SJSA1 (cell line): ENCODE data around the gene ASPSCR1. TPM values are rescaled to one million over a fixed set of nuclear protein-coding genes. Genes with fewer than 3 reads are reported as not detected.
A peak's percentile ranks its signal among the peaks of the same experiment; 100 is the strongest.

Experiments
- DNase-seq, 2 experiments: peaks; one replicate each; pipeline ENCODE4 v3.0.0-alpha.2; 2015 to 2020; ENCODE audit warnings: low spot score in 2 of 2, low read depth in 1 of 2
- H3K27ac ChIP-seq: fragments of 250-450 bp; sonication (Bioruptor Pico); 2 replicates; pipeline ENCODE4 v1.5.1; 2020; ENCODE audit warnings: mild to moderate bottlenecking, moderate library complexity
- H3K27me3 ChIP-seq: fragments of 250-450 bp; sonication (Bioruptor Pico); replicated peaks from 2 replicates; pipeline ENCODE4 v1.5.1; 2020; ENCODE audit warnings: mild to moderate bottlenecking, moderate library complexity
- H3K36me3 ChIP-seq: fragments of 250-450 bp; sonication (Bioruptor Pico); 2 replicates; pipeline ENCODE4 v1.5.1; 2020; ENCODE audit warnings: mild to moderate bottlenecking
- H3K4me1 ChIP-seq: fragments of 250-450 bp; sonication (Bioruptor Pico); replicated peaks from 2 replicates; pipeline ENCODE4 v1.6.1; 2021; ENCODE audit warnings: mild to moderate bottlenecking
- H3K4me3 ChIP-seq: fragments of 250-450 bp; sonication (Bioruptor Pico); 2 replicates; pipeline ENCODE4 v1.5.1; 2020; ENCODE audit warnings: mild to moderate bottlenecking
- H3K9me3 ChIP-seq: fragments of 250-450 bp; sonication (Bioruptor Pico); replicated peaks from 2 replicates; pipeline ENCODE4 v1.5.1; 2020; ENCODE audit warnings: mild to moderate bottlenecking
- total RNA-seq: library from RNA; depleted of rRNA; stranded (reverse); fragments of >200 nt; shearing (Covaris generic); gene quantifications from 2 replicates; pipeline ENCODE4 v1.2.3, GENCODE V29; 2014

ASPSCR1 gene
- total RNA-seq, 1 experiment from 2014 or later, result 38.5 TPM

GRCh38 chr17:82023447-82024241, 46.2 kb downstream of the ASPSCR1 start:
- peak in 1 of 2 experiments; percentile 59 for DNase-seq
- Histone ChIP-seq H3K36me3 (peaks cover 23% of the 10 kb centered on the region), H3K27me3 (no peaks in the 10 kb centered on the region), H3K4me3 (peak overlapping the region; percentile 92), H3K9me3 (no peaks in the 10 kb centered on the region; the same call in 1 of the 2 replicates), H3K27ac (no peak overlapping the region), H3K4me1 (peaks cover 33% of the 10 kb centered on the region)

- no peak for DNase-seq
- Histone ChIP-seq H3K4me1 (peaks cover 33% of the 10 kb centered on the region), H3K4me3 (no peak overlapping the region), H3K27me3 (no peaks in the 10 kb centered on the region), H3K9me3 (no peaks in the 10 kb centered on the region; the same call in 1 of the 2 replicates), H3K27ac (no peak overlapping the region), H3K36me3 (peaks cover 20% of the 10 kb centered on the region)
These were observed 47.4 kb downstream of the ASPSCR1 start for GRCh38 chr17:82024859-82025258.

- no peaks in the 10 kb centered on the region; the same call in 1 of the 2 replicates for H3K9me3 ChIP-seq
- peaks cover 19% of the 10 kb centered on the region for H3K36me3 ChIP-seq
- H3K4me1 ChIP-seq, result peaks cover 40% of the 10 kb centered on the region
- no peak overlapping the region for H3K4me3 ChIP-seq
- DNase-seq, result no peak
- H3K27me3 ChIP-seq, result no peaks in the 10 kb centered on the region
- no peak overlapping the region for H3K27ac ChIP-seq
These were observed 48.1 kb downstream of the ASPSCR1 start for GRCh38 chr17:82025401-82026107.

GRCh38 chr17:82028246-82028645, 50.8 kb downstream of the ASPSCR1 start:
- Histone ChIP-seq H3K36me3 (peaks cover 18% of the 10 kb centered on the region), H3K9me3 (no peaks in the 10 kb centered on the region), H3K27me3 (no peaks in the 10 kb centered on the region), H3K4me1 (peaks cover 34% of the 10 kb centered on the region), H3K27ac (no peak overlapping the region), H3K4me3 (no peak overlapping the region)
- DNase-seq, result no peak

GRCh38 chr17:82028966-82029365, 51.5 kb downstream of the ASPSCR1 start:
- DNase-seq, result no peak
- Histone ChIP-seq H3K27me3 (no peaks in the 10 kb centered on the region), H3K27ac (no peak overlapping the region), H3K9me3 (no peaks in the 10 kb centered on the region), H3K4me3 (no peak overlapping the region), H3K36me3 (peaks cover 18% of the 10 kb centered on the region), H3K4me1 (peaks cover 27% of the 10 kb centered on the region)

- H3K9me3 ChIP-seq, result no peaks in the 10 kb centered on the region
- H3K4me3 ChIP-seq, result no peak overlapping the region
- no peaks in the 10 kb centered on the region for H3K27me3 ChIP-seq
- H3K4me1 ChIP-seq, result peaks cover 23% of the 10 kb centered on the region
- peaks cover 18% of the 10 kb centered on the region for H3K36me3 ChIP-seq
- no peak overlapping the region for H3K27ac ChIP-seq
- no peak for DNase-seq
These were observed 52.0 kb downstream of the ASPSCR1 start for GRCh38 chr17:82029391-82029790.

GRCh38 chr17:82029990-82030469, 52.6 kb downstream of the ASPSCR1 start:
- Histone ChIP-seq H3K4me3 (no peak overlapping the region; the same call in 1 of the 2 replicates), H3K27ac (no peak overlapping the region), H3K4me1 (peaks cover 21% of the 10 kb centered on the region), H3K27me3 (no peaks in the 10 kb centered on the region), H3K36me3 (peaks cover 19% of the 10 kb centered on the region), H3K9me3 (no peaks in the 10 kb centered on the region)
- DNase-seq, result no peak

- Histone ChIP-seq H3K4me3 (peak overlapping the region; percentile 48), H3K4me1 (peaks cover 21% of the 10 kb centered on the region), H3K9me3 (no peaks in the 10 kb centered on the region), H3K27ac (no peak overlapping the region), H3K36me3 (peaks cover 26% of the 10 kb centered on the region), H3K27me3 (no peaks in the 10 kb centered on the region)
- DNase-seq, result peak; percentile 83 to 91
These were observed 53.3 kb downstream of the ASPSCR1 start for GRCh38 chr17:82030470-82031302.

GRCh38 chr17:82031303-82031884, 54.0 kb downstream of the ASPSCR1 start, which contains the start of gene RAC3:
Gene RAC3, plus strand, starts transcription at chr17:82031678. Its CDS starts 84 bp downstream, at chr17:82031762.
- peak within 1 kb of the TSS; percentile 48 for H3K4me3 ChIP-seq
- peaks cover 25% of the 10 kb centered on the region for H3K4me1 ChIP-seq
- DNase-seq, result no peak
- H3K27ac ChIP-seq, result no peak within 1 kb of the TSS
- H3K9me3 ChIP-seq, result no peaks in the 10 kb centered on the region
- H3K27me3 ChIP-seq, result no peaks in the 10 kb centered on the region
- H3K36me3 ChIP-seq, result peaks cover 33% of the 10 kb centered on the region

GRCh38 chr17:82031885-82032627, 54.6 kb downstream of the ASPSCR1 start:
- H3K4me3 ChIP-seq, result peak overlapping the region; percentile 48
- H3K4me1 ChIP-seq, result peaks cover 31% of the 10 kb centered on the region
- no peaks in the 10 kb centered on the region for H3K9me3 ChIP-seq
- H3K27me3 ChIP-seq, result no peaks in the 10 kb centered on the region
- no peak overlapping the region for H3K27ac ChIP-seq
- peaks cover 39% of the 10 kb centered on the region for H3K36me3 ChIP-seq
- DNase-seq, result no peak

GRCh38 chr17:82033359-82034085, 56.1 kb downstream of the ASPSCR1 start:
- peaks cover 37% of the 10 kb centered on the region for H3K4me1 ChIP-seq
- H3K36me3 ChIP-seq, result peaks cover 40% of the 10 kb centered on the region
- no peaks in the 10 kb centered on the region for H3K27me3 ChIP-seq
- H3K27ac ChIP-seq, result no peak overlapping the region
- no peak overlapping the region for H3K4me3 ChIP-seq
- H3K9me3 ChIP-seq, result no peaks in the 10 kb centered on the region
- DNase-seq, result no peak

GRCh38 chr17:82034371-82035011, 57.1 kb downstream of the ASPSCR1 start:
- H3K27ac ChIP-seq, result no peak overlapping the region
- H3K4me1 ChIP-seq, result peaks cover 37% of the 10 kb centered on the region
- H3K9me3 ChIP-seq, result no peaks in the 10 kb centered on the region
- H3K36me3 ChIP-seq, result peaks cover 36% of the 10 kb centered on the region
- no peak for DNase-seq
- H3K27me3 ChIP-seq, result no peaks in the 10 kb centered on the region
- H3K4me3 ChIP-seq, result no peak overlapping the region
